HS-27A (cell line): ENCODE measurements around the gene SUPT3H.
"Not testable (repeated sequence)": the region's sequence is repeated elsewhere in the genome, so short reads cannot be mapped to it uniquely, and the experiment has no call there.

Experiments
- DNase-seq: peaks from one replicate; pipeline ENCODE4 v3.0.0-alpha.2; 2012; ENCODE audit warnings: low read depth, missing footprints

The SUPT3H gene

GRCh38 chr6:44954281-44954680, 423.5 kb downstream of the SUPT3H start:
- DNase-seq: no peak

GRCh38 chr6:44951253-44951747, 426.4 kb downstream of the SUPT3H start:
- no peak for DNase-seq

- DNase-seq: no peak
Measured at GRCh38 chr6:44949596-44950201, 428.0 kb downstream of the SUPT3H start.

- no peak for DNase-seq
Measured at GRCh38 chr6:44943541-44943940, 434.2 kb downstream of the SUPT3H start.

DNA sequence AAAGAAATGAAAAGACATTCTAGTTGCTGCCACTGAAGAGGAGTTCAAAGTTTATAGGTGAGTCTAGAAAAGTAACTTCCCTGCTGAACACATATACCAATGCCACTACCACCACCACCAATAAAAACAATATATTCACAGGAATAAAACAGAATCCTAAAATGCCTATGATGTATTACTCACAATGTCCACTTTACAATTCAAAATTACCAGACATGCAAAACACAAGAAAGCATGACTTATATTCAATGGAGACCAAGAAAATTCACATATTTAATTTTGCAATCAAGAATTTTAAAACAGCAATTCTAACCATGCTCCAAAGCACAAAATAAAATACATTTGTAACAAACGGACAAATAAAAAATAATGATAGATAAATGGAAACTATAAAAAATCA, 434.9 kb downstream of the SUPT3H start:
- no peak for DNase-seq

GRCh38 chr6:44942201-44942600, 435.5 kb downstream of the SUPT3H start:
- no peak for DNase-seq

- no peak for DNase-seq
Measured at GRCh38 chr6:44940367-44940766, 437.4 kb downstream of the SUPT3H start.

- DNase-seq: no peak
Measured at GRCh38 chr6:44935693-44936300, 441.9 kb downstream of the SUPT3H start.

- DNase-seq: no peak
Measured at GRCh38 chr6:44933108-44933507, 444.6 kb downstream of the SUPT3H start.

DNA sequence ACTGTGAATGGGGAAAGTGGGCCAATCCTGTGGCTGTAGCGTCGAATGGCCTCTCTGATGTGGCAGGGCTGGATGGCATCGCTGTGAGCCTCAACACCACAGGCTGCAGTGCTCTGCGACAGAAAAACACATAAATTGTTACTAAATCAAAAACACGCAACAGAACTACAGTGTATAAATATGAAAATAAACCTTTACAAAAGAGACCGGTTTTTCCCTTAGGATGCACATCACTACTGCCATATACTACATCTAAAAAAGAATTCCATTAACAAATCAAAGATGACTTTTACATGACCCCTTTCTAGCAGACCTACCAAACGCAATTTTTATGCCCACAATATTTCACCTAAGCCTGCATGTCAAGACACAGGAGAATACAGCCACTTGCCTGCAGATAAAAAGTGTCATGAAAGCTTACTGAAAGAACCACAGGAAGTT, 445.1 kb downstream of the SUPT3H start:
- DNase-seq: no peak

- no peak for DNase-seq
Measured at GRCh38 chr6:44931385-44931784, 446.3 kb downstream of the SUPT3H start.

DNA sequence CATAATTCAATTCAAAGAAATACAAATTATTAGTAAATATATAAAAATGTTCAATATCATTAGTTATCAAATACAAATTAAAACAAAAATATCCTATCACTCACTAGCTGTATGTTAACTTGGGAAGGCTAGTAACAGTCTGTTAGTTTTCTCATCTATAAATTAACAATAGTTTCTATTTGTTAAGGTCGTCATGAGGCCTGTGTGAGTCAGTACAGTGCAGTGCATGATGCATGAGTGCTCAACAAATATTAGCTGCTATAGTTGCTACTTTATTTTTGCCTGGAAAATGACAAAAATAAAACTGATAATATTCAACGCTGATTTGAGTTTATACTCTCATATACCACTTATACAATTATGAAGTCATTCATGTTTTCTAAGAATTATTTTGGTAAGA, 451.2 kb downstream of the SUPT3H start:
- DNase-seq: no peak

DNA sequence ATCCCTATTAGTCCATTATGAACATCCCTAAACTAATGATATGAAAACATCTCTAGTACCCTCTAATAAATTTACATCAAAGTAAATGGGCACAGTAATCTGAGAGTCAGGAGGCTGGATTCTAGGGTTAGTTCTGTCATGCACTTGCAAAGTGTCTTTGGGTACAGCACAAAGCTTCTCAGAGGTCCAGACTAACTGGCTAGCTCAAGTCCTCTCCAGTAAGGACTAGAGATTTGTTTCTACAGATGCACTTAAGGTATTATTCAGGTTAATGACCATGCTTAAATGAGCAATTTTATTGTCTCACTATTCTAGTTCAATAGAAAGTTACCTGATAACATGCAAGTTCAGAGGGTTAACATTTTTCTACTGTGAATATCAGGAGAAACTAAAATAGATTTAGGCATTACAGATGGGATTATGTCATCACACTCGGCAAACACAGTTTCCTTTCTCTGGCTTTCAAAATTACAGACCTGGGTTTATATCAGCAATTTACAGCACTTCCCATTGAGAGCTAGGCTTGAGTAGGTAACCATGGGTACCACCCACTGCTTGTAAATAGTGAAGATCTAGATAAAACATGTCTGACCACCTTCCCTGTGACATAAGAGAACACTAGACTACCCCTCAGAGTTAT, 452.5 kb downstream of the SUPT3H start:
- no peak for DNase-seq

GRCh38 chr6:44923444-44923843, 454.3 kb downstream of the SUPT3H start:
- DNase-seq: no peak

DNA sequence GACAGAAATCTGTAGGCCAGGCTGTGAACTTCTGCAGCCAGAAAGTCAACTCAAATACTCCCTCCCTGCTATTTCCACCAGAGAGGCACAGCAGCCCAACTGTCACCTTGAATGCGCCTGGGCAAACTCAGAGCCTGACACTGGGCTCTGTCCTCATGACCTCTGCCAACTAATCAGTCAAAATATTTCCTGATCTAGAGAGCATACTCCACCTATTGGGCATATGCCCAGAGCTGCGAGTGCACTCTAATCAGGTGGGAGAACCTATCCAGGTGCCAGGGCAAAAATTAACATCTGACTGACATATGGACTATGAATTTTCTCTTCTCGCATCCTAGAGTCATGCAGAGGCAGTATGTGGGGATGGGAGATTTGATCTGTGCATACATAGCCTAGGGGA, 455.9 kb downstream of the SUPT3H start:
- DNase-seq: no peak

DNA sequence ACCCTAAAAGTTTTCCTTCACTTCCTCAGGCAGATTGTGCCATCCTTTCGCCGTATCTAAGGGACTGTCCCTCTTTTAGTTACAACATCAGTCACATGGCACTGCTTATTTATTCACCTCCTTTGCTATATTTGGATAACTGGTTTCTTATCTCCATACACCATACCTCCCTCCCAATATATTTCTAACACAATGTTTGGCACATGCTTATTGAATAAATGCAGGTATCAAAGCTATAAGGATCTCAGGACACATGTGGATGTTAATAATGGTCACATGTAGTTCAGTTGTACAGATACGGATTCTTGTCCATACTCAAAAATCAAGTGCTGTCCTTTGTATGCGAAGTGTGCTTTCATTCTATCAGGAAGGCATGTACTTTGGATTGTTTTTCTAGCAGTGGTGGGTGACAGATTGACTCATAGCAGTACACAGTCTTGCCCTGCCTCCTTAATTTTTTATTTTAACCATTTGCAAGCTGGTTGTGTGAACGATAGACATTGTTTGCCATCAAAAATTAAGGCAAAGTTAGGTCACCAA, 456.7 kb downstream of the SUPT3H start:
- no peak for DNase-seq

- no peak for DNase-seq
Measured at GRCh38 chr6:44918671-44919296, 458.9 kb downstream of the SUPT3H start.

DNA sequence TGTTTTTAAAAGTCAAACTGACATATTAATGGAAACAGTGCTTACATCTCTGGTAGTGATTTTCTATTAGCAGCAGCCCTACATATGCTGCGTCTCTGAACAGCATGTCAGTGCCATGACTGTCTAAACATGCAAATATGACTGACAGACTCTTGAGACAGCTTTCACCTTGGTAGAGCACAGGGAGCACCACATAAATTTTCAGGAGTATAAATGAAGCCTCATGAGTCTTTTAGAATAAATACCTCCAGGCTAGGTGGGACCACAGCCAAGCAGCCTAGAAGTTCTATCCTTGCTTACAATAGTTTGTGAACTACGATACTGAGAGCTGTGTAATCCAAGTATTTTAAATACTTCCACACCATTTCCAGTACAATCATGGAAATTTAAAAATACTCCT, 460.3 kb downstream of the SUPT3H start:
- DNase-seq: no peak

DNA sequence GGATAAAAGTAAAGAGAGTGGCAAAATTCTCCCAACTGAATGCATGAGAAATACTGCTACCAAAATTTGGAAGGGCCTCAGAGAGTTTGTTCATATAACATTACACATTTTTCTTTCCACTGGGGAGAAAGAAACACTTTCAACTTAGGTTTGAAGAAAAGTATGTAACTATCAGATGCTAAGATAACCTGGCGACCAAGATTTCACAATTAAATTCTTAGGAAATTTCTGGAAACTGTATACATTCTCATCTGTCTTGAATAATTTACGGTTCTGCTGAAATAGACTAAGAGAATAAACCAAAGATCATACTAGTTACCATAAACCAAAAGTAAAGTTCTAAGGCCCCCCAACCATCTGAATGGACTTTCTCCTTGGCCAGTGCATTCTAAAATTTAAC, 462.6 kb downstream of the SUPT3H start:
- no peak for DNase-seq

DNA sequence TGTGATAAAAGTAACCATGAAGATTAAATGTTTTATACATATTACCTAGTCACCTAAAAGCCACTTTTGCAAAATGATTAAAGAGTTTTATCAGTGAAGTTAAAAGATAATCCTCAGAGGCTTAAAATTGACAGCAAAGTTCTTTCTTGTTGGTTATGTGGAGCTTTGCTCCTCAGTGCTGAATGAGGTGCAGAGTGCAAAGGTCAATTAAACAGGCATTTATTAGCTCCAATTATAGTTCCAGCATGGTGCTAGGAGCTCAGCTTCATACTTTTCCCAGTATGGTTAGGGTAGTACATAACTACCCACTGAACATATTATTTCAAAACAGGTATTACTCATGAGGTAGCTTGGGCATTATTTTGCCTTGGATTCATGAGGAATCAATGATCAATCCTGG, 463.6 kb downstream of the SUPT3H start:
- DNase-seq: no peak

DNA sequence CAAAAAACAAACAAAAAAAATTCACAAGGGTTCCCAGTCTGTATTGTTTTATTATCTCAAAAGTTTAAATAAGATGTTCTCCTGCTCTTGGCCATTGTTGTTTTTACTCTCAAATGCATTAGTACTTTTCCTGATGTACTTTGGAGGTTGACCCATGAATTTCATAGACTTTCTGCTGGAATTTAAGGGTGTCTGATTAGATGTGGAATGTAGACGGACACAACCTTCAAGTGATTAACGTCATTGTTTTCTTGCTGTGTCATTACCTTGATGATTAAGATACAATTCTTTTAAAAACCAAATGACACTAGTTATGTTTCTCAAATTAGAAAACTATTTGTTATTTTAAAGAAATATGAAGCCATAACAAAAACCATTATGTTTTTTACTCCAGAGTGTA, 471.0 kb downstream of the SUPT3H start:
- no peak for DNase-seq

DNA sequence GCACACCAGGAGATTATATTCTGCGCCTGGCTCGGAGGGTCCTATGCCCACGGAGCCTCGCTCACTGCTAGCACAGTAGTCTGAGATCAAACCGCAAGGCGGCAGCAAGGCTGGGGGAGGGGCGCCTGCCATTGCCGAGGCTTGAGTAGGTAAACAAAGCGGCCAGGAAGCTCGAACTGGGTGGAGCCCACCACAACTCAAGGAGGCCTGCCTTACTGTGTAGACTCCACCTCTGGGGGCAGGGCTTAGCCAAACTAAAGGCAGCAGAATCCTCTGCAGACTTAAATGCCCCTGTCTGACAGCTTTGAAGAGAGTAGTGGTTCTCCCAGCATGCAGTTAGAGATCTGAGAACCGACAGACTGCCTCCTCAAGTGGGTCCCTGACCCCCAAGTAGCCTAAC, 477.4 kb downstream of the SUPT3H start:
- not testable (repeated sequence) for DNase-seq
